GM15510 (cell line): Measurements from ENCODE around the gene TRDN.

Experiments used
- POLR2A ChIP-seq: IDR thresholded peaks from 3 replicates; pipeline ENCODE4 v1.6.1; 2011; ENCODE audit warnings: borderline replicate concordance; ENCODE audit not compliant: insufficient read length; ENCODE audit errors: extremely low read depth

TRDN gene, protein sequence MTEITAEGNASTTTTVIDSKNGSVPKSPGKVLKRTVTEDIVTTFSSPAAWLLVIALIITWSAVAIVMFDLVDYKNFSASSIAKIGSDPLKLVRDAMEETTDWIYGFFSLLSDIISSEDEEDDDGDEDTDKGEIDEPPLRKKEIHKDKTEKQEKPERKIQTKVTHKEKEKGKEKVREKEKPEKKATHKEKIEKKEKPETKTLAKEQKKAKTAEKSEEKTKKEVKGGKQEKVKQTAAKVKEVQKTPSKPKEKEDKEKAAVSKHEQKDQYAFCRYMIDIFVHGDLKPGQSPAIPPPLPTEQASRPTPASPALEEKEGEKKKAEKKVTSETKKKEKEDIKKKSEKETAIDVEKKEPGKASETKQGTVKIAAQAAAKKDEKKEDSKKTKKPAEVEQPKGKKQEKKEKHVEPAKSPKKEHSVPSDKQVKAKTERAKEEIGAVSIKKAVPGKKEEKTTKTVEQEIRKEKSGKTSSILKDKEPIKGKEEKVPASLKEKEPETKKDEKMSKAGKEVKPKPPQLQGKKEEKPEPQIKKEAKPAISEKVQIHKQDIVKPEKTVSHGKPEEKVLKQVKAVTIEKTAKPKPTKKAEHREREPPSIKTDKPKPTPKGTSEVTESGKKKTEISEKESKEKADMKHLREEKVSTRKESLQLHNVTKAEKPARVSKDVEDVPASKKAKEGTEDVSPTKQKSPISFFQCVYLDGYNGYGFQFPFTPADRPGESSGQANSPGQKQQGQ

DNA sequence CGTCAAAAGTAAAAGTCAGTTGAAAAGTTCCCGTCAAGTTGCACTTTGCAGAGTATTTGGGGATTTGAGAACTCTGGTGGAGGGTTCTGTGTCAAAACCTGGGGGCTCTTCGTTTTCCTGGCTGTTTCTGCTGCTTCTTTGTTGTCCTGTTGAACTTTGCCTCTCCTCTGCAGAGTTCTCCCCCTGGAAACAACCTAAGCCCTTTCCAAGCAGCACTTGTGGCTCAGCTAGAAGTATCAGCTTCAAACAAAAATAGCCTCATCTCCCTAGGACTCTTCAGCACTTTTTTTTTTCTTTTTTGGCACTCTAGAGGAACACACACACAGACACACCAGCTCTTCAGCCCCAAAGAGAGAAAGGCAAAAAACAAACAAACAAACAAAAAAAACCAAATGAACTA lies at the start of gene TRDN:
Gene TRDN, minus strand, starts transcription at position 169 of the 400 bp plus-strand sequence. CDS start 175 bp downstream, outside the sequence.
- TF ChIP-seq POLR2A = no peak

DNA sequence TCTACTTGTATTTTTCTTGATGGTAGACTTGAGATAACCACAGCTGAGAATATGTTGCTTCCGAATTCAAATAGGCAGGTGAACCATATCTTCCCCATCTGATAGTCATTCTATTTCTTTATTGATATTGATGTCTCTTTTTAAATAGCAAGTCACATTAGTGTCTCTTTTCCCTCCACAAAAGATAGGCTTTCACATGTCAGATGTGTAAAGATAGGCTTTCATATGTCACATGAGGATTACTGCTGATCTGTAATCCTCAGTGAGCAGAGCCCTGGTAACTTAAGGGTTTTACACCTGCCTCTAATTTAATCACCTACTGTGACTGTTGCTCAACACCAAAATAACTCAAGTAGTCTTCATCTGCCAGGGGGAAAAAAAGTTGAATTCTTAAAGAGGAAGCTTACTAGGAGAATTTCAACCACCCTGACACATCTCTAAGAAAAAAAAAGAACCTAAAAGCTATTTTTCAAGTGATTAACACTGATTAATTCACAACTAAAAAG lies 45.3 kb upstream of the TRDN start:
- TF ChIP-seq POLR2A = no peak

DNA sequence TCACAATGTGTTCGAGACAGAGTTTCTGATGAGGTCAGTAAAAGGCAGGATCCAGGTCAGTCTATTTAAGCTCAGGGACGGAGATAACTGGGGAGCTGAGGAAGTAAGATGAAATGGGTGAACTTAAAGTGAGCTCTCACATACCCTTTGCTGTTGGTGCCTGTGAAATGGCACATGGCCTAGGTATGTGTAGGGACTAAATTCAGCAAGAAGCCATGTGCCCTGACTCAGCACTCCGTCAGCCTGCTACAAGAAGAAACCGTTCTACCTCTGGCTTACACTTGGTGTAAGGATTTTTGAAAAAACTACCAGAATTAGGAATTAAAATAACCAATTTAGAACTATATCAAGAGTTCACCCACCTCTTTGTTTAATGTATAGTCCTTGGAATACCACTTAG lies 41.1 kb upstream of the TRDN start:
- TF ChIP-seq POLR2A = no peak

DNA sequence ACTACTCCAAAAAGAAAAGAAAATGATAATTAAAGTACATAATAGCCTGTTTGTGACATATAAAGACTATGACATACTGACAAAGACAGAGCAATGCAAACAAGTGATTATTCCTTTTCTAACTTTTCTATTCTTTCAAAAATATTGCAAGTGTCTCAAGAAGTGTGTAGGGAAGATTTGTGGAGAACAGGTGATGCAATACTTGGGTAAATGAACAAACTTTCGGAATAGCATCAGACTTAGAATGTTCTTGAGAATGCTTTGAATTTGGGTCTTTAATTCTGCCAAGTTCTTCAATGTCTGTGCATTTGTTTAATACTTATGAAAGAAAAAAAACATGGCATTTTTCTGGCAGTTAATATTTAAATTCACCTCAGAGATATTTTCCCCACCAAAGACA lies 40.0 kb upstream of the TRDN start:
- no peak for TF ChIP-seq POLR2A

DNA sequence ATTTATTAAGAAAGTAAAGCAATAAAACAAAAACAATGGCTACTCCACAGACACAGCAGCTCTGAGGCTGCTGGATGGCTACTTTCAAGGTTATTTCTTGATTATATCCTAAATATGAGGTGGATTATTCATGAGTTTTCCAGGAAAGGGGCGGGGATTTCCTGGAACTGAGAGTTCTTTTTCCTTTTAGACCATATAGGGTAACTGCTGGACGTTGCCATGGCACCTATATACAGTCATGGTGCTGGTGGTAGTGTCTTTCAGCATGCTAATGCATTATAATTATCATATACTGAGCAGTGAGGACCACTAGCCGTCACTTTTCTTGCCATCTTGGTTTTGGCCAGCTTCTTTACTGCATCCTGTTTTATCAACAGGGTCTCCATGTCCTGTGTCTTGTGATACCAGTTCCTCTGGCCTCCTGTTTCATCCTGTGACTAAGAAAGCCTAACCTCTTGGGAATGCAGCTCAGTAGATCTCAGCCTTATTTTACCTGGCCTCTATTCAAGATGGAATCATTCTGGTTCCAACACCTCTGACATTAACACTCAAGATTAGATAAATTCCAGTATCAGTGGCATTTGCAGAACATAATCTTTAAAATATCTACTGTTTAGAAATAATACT lies 32.3 kb upstream of the TRDN start:
- no peak for TF ChIP-seq POLR2A

DNA sequence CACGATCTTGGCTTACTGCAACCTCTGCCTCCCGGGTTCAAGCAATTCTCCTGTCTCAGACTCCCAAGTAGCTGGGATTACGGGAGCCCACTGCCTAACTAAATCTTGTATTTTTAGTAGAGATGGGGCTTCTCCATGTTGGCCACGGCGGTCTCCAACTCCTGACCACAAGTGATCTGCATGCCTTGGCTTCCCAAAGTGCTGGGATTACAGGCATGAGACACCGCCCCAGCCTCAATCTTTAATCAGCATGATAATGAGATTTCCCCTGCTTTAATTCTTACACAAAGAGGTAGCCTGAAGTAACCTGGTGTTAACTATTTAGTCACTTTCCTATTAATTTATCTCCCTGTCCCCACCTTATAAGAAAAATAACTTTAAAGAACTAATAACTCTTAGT lies 31.3 kb upstream of the TRDN start:
- TF ChIP-seq POLR2A = no peak

DNA sequence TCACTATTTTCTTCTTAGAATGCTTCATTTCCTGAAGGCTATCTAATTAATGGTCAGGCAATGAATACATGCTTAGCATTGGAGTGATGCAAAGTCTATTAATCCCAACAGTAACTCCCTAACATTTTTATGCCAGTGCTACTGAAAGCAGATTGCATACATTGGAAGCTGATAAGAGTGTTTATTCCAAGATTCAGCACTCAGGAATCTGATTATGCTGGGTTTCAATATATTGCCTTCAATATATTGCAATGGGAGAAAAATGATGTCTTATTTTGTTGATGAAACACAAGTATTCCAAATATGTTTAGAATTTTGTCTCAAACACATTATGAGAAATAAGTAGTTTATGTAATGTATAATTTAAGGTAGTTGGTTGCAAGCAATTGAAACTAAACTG lies 26.7 kb upstream of the TRDN start:
- no peak for TF ChIP-seq POLR2A

DNA sequence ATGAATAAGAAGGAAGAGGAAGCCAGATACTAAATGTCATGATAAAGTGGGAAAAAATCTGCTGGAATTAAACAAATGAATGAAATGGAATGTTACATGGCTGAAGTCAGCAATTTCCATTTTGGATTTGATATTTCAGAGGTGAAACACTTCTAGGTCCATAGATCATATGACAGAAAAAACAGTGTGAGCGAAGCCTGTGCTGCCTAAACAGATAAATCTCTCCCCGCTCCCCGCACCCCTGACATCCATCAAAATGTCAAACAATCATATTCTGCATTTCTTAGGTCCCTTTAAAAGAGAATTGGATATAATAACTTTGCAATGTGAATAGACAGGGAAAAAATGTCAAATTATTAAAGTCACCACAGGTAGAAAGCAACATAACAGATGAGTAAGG lies 26.0 kb upstream of the TRDN start:
- TF ChIP-seq POLR2A = no peak

DNA sequence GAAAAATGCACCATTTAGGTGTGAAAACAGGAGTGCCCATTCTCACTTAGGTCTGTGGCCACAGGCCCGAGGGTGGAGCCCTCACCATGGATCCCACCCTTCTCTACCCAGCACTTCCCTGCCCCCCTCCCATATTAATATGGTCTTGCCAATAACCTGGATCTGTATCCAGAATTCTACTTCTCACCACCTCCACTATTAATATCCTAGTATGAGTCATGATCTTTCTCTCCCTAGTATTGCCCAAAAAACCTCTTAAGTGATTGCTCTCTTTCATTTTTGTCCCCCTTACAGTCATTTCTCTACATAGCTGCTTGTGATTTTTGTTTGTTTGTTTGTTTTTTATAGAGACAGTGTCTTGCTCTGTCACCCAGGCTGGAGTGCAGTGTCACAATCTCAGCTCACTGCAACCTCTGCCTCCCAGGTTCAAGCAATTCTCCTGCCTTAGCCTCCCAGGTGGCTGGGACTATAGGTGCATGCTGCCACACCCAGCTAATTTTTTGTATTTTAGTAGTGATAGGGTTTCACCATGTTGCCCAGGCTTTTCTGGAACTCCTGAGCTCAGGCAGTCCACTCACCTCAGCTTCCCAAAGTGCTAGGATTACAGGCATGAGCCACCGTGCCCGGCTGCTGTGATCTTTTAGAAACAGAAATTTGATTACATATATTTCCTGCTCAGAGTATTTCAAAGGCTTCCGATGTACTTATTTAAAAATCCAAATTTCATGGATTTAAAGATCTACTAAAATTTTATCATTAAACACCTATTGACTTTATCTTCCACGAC lies 24.5 kb upstream of the TRDN start:
- no peak for TF ChIP-seq POLR2A

DNA sequence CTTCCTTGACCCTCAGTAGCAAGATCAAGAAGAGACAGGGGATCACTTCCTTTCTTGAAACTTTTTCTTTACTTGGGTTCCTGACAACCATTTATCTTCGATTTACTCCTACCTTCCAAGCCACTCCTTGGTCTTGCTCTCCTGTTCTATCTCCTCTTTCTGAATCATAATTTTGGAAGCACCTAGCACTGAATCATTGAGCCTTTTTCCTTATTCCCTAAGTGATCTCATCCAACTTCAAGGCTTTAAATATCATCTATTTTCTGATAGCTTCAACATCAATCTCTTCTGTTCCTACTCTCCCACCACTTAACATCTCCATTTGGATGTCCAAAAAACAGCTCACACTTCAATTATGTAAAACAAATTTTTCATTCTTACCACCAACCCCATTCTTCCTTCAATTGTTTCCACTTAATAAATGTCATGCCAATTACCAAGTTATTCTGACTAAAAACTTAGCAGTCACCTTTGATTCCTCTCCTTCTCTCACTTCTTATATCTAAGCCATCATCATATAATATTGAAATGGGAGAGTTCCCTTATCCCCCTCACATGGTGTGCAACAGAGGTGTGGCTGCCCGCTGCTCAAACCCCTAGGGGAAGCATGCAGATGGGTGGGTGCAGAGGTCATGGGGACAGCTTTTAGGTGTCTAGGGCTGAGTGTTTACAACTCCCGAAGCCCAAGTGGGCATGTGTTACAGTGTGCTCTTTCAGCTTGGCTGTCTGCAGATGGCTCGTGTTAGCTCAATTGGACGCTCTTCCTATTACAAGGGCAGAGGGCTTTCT lies 23.4 kb upstream of the TRDN start:
- no peak for TF ChIP-seq POLR2A

DNA sequence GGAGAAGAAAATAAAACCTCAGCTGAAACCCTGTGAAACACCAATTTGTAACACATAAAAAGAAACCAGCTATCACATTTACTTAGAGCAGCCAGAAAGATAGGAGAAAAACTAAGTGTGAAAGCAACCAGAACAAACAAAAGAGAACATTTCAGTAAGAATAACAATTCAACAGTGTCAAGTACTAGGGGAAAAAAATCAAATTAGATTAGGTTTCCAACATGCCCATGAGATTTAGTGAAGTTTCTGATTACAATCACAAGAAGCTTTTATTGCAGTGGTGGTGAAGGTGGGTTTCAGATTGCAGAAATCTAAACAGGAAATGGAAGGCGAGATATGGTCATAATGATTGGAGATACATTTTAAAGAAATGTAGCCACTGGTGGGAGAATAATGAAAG lies 22.1 kb upstream of the TRDN start:
- no peak for TF ChIP-seq POLR2A

DNA sequence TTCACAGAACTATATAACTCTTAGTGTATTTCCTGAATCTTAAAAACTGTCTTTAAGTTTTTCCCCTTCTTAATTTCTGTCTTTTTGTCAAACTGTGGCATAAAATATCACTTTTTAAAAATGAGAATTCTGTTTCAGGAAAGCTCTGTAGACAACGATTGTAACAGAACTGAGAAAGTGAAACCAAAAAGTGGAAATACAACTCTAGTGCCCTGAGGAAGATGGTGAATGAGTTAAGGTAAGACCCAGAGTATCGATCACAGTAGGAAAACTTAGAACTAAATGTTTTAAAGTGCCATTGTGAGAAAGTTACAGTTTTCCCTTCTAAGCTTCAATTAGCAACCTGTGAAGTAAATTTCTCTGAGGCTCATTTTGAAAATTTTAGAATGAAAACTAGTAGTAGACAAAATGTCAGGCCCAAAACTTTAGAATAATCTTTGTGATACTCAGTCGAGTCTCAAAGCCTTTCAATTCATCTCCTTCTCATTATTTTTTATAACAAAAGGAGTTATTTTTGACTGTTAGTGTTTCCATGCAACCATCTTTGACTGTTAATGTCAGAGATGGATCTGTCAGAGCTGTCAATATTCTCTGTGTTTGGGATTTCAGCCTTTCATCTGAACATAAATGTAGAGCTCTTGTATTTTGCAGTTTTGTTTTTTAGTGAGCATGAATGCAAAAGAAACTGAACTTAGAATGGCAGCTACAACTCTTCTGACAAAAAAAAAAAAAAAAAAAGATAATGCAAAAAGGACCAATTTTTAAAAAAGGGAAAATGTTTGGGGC lies 19.0 kb upstream of the TRDN start:
- no peak for TF ChIP-seq POLR2A

DNA sequence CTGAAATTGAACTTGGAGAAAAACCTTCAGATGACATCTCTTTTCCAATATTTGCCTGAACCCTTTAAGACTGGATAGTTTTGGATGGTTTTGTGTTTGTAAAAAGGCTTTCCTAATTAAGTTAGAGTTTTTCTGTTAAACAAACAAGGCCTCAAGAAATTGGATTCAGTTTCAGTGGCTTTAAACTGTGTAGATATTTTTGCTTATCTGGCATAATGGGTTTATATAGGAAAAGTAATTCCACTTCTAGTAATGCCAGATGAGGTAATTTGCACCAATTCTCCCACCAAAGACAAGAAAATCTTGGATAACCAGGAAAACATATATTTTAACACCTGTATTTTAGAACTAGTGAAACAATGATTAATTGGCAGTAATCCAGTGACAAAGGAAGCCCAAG lies 12.0 kb upstream of the TRDN start:
- no peak for TF ChIP-seq POLR2A
